ENCODE data around the gene RRAGD. TPM values are rescaled to one million over a fixed set of nuclear protein-coding genes. Genes with fewer than 3 reads are reported as not detected.

The RRAGD gene
- total and polyA plus RNA-seq, 2 of the 13 experiments (the other 11 are each of a cell fraction or from before 2014, with no cell fraction given), result 0.35 to 0.53 TPM

- TF ChIP-seq ZBTB10 (CRISPR knock-in tag; IDR thresholded peaks at IDR 0.05; ENCODE audit: borderline replicate concordance) (peak; percentile 65; the same call in 1 of the 2 replicates), ZNF280D (CRISPR knock-in tag; IDR thresholded peaks at IDR 0.05) (peak; percentile 56; the same call in 1 of the 2 replicates), NRL (CRISPR knock-in tag; IDR thresholded peaks at IDR 0.05; ENCODE audit: borderline replicate concordance) (peak; percentile 71), MIER2 (CRISPR knock-in tag; IDR thresholded peaks at IDR 0.05) (no peak), ZNF30 (CRISPR knock-in tag; IDR thresholded peaks at IDR 0.05) (no peak), ZNF720 (CRISPR knock-in tag; IDR thresholded peaks at IDR 0.05) (no peak), ZBTB1 (CRISPR knock-in tag; IDR thresholded peaks at IDR 0.05; ENCODE audit: borderline replicate concordance) (peak; percentile 71; the same call in 1 of the 2 replicates), ZNF674 (CRISPR knock-in tag; IDR thresholded peaks at IDR 0.05; ENCODE audit: low read depth) (0 out of 2 replicates have a peak, but pooled peaks have one; percentile 35), ZNF207 (IDR thresholded peaks at IDR 0.05; ENCODE audit: borderline replicate concordance) (no peak), KMT2A (CRISPR knock-in tag; IDR thresholded peaks at IDR 0.05) (peak; percentile 82), FOXK1 (CRISPR knock-in tag; IDR thresholded peaks at IDR 0.05; ENCODE audit: borderline replicate concordance, low read depth) (no peak), ZNF570 (CRISPR knock-in tag; IDR thresholded peaks at IDR 0.05; ENCODE audit: borderline replicate concordance) (peak; percentile 64; the same call in 1 of the 2 replicates), MATR3 (CRISPR knock-in tag; IDR thresholded peaks at IDR 0.05) (no peak), KAT2B (IDR thresholded peaks at IDR 0.05; ENCODE audit: borderline replicate concordance, low read depth, low read length) (no peak), ZNF7 (CRISPR knock-in tag; IDR thresholded peaks at IDR 0.05) (no peak), ZNF180 (CRISPR knock-in tag; IDR thresholded peaks at IDR 0.05; ENCODE audit: borderline replicate concordance, low read depth) (no peak; the same call in 1 of the 2 replicates), MXI1 (IDR thresholded peaks at IDR 0.05; ENCODE audit: borderline replicate concordance, low read depth, low read length) (no peak), MBD4 (IDR thresholded peaks at IDR 0.05; ENCODE audit: borderline replicate concordance, low read length) (no peak), POLR2G (IDR thresholded peaks at IDR 0.05; ENCODE audit: low read depth, low read length) (peak; percentile 90), ZNF12 (CRISPR knock-in tag; IDR thresholded peaks at IDR 0.05) (no peak), FOXO4 (CRISPR knock-in tag; conservative IDR thresholded peaks at IDR 0.05) (no peak), ZZZ3 (CRISPR knock-in tag; IDR thresholded peaks at IDR 0.05; ENCODE audit: borderline replicate concordance) (peak; percentile 20; the same call in 1 of the 2 replicates)
These were observed 59.6 kb downstream of the RRAGD start, which contains the start of gene UBE2J1 (continued) for GRCh38 chr6:89352278-89353117.

Measured in HepG2 (cell line).